Keratinocyte (primary cell): ENCODE results near the gene CLSTN1. TPM values are rescaled to one million over a fixed set of nuclear protein-coding genes. Genes with fewer than 3 reads are reported as not detected.

Experiments
- DNase-seq: peaks from one replicate; pipeline ENCODE4 v3.0.0-alpha.2; 2011; ENCODE audit warnings: low read depth, missing footprints, low spot score
- FAIRE-seq: peaks from 2 replicates; lab custom pipeline; 2011; peaks lifted over from hg19 to GRCh38; lab: Jason Lieb, UNC
- H2AFZ ChIP-seq: 2 replicates; pipeline ENCODE4 v1.6.0; 2012; ENCODE audit warnings: low read length, control low read depth, inconsistent platforms; ENCODE audit not compliant: control insufficient read depth
- H3K27ac ChIP-seq: 2 replicates; pipeline ENCODE4 v1.5.1; 2011; ENCODE audit warnings: low read length; ENCODE audit not compliant: control insufficient read depth, insufficient read depth
- H3K27me3 ChIP-seq: 3 replicates; pipeline ENCODE4 v1.6.0; 2011; ENCODE audit warnings: low read length; ENCODE audit not compliant: control insufficient read depth, insufficient read depth; ENCODE audit errors: extremely low read depth
- H3K36me3 ChIP-seq, 2 experiments: 2 replicates in 1 of 2; 3 replicates in 1 of 2; pipeline ENCODE4 v1.5.1; 2011; ENCODE audit warnings: low read length in 2 of 2, mild to moderate bottlenecking in 1 of 2; ENCODE audit not compliant: control insufficient read depth in 2 of 2, insufficient read depth in 2 of 2; ENCODE audit errors: extremely low read depth in 1 of 2
- H3K4me1 ChIP-seq: 3 replicates; pipeline ENCODE4 v1.5.1; 2011; ENCODE audit warnings: low read length; ENCODE audit not compliant: control insufficient read depth, insufficient read depth; ENCODE audit errors: extremely low read depth
- H3K4me2 ChIP-seq: 3 replicates; pipeline ENCODE4 v1.6.0; 2011; ENCODE audit warnings: low read depth, low read length; ENCODE audit not compliant: control insufficient read depth, insufficient read depth; ENCODE audit errors: extremely low read depth
- H3K4me3 ChIP-seq, 3 experiments: fragments of 200-600 bp in 1 of 3; sonication (generic) in 1 of 3; 2 replicates in 2 of 3; 3 replicates in 1 of 3; pipeline ENCODE4 v1.5.1; 2011 to 2016; ENCODE audit warnings: low read length in 3 of 3, mild to moderate bottlenecking in 3 of 3, control low read depth in 2 of 3, inconsistent platforms in 1 of 3, low read depth in 1 of 3, mixed read lengths in 1 of 3, mixed run types in 1 of 3, moderate library complexity in 1 of 3; ENCODE audit not compliant: control insufficient read depth in 2 of 3, insufficient read depth in 2 of 3; ENCODE audit errors: extremely low read depth in 1 of 3
- H3K79me2 ChIP-seq: 2 replicates; pipeline ENCODE4 v1.6.0; 2012; ENCODE audit warnings: low read length; ENCODE audit not compliant: control insufficient read depth, insufficient read depth
- H3K9ac ChIP-seq: 3 replicates; pipeline ENCODE4 v1.6.0; 2011; ENCODE audit warnings: low read length; ENCODE audit not compliant: control insufficient read depth, insufficient read depth; ENCODE audit errors: extremely low read depth
- H3K9me1 ChIP-seq: 3 replicates; pipeline ENCODE4 v1.6.0; 2011; ENCODE audit warnings: low read length; ENCODE audit not compliant: control insufficient read depth, insufficient read depth; ENCODE audit errors: extremely low read depth
- H3K9me3 ChIP-seq: 2 replicates; pipeline ENCODE4 v1.5.1; 2012; ENCODE audit warnings: low read depth, low read length; ENCODE audit not compliant: control insufficient read depth
- H4K20me1 ChIP-seq: 3 replicates; pipeline ENCODE4 v1.6.0; 2011; ENCODE audit warnings: low read length; ENCODE audit not compliant: control insufficient read depth, insufficient read depth; ENCODE audit errors: extremely low read depth
- EZH2 ChIP-seq: IDR thresholded peaks from one replicate; pipeline ENCODE4 v1.6.1; 2012; ENCODE audit warnings: inconsistent platforms, mild to moderate bottlenecking, low read length, moderate library complexity
- dilution Hi-C: fragments of 300-500 bp; cut with MboI; formaldehyde crosslinking; loops from one replicate; pipeline ENCODE4 v1.7.0; 2020; ENCODE audit warnings: low sequenced_read_pairs; ENCODE audit not compliant: extremely low pct_ligation_motif_present
- polyA plus RNA-seq, 5 experiments: library from polyadenylated mRNA; depleted of rRNA in 3 of 5; stranded (reverse) in 3 of 5; stranded (forward) in 1 of 5; unstranded in 1 of 5; fragments of >200 nt; gene quantifications; 1 replicate in 1 of 5; 2 replicates in 3 of 5; 3 replicates in 1 of 5; pipeline versions ENCODE4 v1.2.1 to v1.2.3, GENCODE V29; 2011 to 2012; ENCODE audit warnings: missing spikeins in 2 of 5, low read depth in 1 of 5, low replicate concordance in 1 of 5
- TF ChIP-seq, protein P1 (sequence below), 3 experiments: IDR thresholded peaks in 1 of 3; conservative IDR thresholded peaks in 1 of 3; optimal IDR thresholded peaks in 1 of 3; 2 replicates in 2 of 3; 3 replicates in 1 of 3; pipeline versions ENCODE3 to v1.5.1; 2011; ENCODE audit warnings: low read length in 3 of 3, mild to moderate bottlenecking in 3 of 3, moderate library complexity in 2 of 3, control low read depth in 1 of 3, inconsistent platforms in 1 of 3; ENCODE audit not compliant: insufficient read depth in 2 of 3; ENCODE audit errors: extremely low read depth in 1 of 3

The CLSTN1 gene
- polyA plus RNA-seq, 1 donor (not counting 4 experiments of a cell fraction or from before 2014, with no cell fraction given): 90.3 TPM

DNA sequence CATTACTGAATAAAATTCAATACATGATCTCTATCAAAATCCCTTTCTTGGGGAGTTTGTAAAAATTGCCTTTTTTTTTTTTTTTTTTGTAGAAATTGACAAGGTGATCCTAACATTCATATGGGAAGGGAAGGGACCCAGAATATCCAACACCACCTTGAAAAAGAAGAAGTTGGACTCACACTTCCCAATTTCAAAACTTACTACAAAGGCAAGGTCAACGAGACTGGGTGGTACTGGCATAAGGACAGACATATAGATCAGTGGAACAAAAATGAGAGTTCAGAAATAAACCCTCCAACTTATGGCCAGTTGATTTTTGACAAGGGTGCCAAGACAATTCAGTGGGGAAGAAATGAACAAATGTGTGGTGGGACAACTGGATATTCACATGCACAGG lies 31.4 kb upstream of the CLSTN1 start:
- Histone ChIP-seq H3K9ac (no peak overlapping the region), H3K27ac (no peak overlapping the region), H3K4me1 (peaks cover 16% of the 10 kb centered on the region), H3K9me3 (no peaks in the 10 kb centered on the region), H4K20me1 (no peaks in the 10 kb centered on the region), H3K4me3 (no peak overlapping the region), H3K79me2 (no peaks in the 10 kb centered on the region), H3K36me3 (peaks cover 20 to 21% of the 10 kb centered on the region in 2 experiments), H3K27me3 (no peaks in the 10 kb centered on the region), H3K9me1 (no peaks in the 10 kb centered on the region), H3K4me2 (no peak overlapping the region), H2AFZ (no peak overlapping the region)
- no peak for TF ChIP-seq EZH2
- TF ChIP-seq, protein P1, sequence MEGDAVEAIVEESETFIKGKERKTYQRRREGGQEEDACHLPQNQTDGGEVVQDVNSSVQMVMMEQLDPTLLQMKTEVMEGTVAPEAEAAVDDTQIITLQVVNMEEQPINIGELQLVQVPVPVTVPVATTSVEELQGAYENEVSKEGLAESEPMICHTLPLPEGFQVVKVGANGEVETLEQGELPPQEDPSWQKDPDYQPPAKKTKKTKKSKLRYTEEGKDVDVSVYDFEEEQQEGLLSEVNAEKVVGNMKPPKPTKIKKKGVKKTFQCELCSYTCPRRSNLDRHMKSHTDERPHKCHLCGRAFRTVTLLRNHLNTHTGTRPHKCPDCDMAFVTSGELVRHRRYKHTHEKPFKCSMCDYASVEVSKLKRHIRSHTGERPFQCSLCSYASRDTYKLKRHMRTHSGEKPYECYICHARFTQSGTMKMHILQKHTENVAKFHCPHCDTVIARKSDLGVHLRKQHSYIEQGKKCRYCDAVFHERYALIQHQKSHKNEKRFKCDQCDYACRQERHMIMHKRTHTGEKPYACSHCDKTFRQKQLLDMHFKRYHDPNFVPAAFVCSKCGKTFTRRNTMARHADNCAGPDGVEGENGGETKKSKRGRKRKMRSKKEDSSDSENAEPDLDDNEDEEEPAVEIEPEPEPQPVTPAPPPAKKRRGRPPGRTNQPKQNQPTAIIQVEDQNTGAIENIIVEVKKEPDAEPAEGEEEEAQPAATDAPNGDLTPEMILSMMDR (optimal IDR thresholded peaks at IDR 0.05 in 1 of 3, IDR thresholded peaks at IDR 0.05 in 1 of 3, conservative IDR thresholded peaks at IDR 0.05 in 1 of 3; ENCODE audit: extremely low read depth in 1 of 3, insufficient read depth in 2 of 3, low read length in 3 of 3): no peak
- dilution Hi-C loops: no loop called here
- no peak for DNase-seq
- no peak for FAIRE-seq

DNA sequence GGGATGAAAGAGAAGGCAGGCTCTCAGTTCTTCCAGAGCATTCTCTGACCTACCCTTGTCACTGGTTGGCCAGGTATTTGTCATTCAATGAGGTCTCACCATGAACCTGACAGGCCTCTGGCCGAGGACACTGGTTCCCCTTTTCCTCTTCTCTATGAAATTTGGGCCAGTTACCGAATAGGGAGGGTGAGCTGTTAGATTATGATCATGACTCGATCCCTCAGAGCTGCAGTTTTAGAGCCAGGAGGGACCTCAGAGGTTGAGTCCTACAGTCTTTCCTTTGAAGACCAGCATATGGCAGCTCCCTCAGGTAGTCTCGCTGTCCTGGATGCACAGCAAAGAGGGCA lies 29.5 kb upstream of the CLSTN1 start:
- Histone ChIP-seq H3K9me3 (no peaks in the 10 kb centered on the region), H3K36me3 (peaks cover 19 to 20% of the 10 kb centered on the region in 2 experiments), H3K27me3 (no peaks in the 10 kb centered on the region), H3K4me2 (no peak overlapping the region), H3K79me2 (no peaks in the 10 kb centered on the region), H3K27ac (no peak overlapping the region), H3K9me1 (no peaks in the 10 kb centered on the region), H3K4me1 (peaks cover 16% of the 10 kb centered on the region), H3K4me3 (no peak overlapping the region), H4K20me1 (no peaks in the 10 kb centered on the region), H3K9ac (no peak overlapping the region), H2AFZ (no peak overlapping the region)
- DNase-seq: no peak
- FAIRE-seq: peak; percentile 61
- dilution Hi-C loops: no loop called here
- TF ChIP-seq, protein P1 (optimal IDR thresholded peaks at IDR 0.05 in 1 of 3, IDR thresholded peaks at IDR 0.05 in 1 of 3, conservative IDR thresholded peaks at IDR 0.05 in 1 of 3; ENCODE audit: extremely low read depth in 1 of 3, insufficient read depth in 2 of 3, low read length in 3 of 3): no peak
- no peak for TF ChIP-seq EZH2
